ENCODE results near the gene PCP4. TPM values are rescaled to one million over a fixed set of nuclear protein-coding genes. Genes with fewer than 3 reads are reported as not detected.
A peak's percentile ranks its signal among the peaks of the same experiment; 100 is the strongest.

The PCP4 gene
- total and polyA plus RNA-seq, 2 donors from 2014 or later = 26.9 to 69.4 TPM

DNA sequence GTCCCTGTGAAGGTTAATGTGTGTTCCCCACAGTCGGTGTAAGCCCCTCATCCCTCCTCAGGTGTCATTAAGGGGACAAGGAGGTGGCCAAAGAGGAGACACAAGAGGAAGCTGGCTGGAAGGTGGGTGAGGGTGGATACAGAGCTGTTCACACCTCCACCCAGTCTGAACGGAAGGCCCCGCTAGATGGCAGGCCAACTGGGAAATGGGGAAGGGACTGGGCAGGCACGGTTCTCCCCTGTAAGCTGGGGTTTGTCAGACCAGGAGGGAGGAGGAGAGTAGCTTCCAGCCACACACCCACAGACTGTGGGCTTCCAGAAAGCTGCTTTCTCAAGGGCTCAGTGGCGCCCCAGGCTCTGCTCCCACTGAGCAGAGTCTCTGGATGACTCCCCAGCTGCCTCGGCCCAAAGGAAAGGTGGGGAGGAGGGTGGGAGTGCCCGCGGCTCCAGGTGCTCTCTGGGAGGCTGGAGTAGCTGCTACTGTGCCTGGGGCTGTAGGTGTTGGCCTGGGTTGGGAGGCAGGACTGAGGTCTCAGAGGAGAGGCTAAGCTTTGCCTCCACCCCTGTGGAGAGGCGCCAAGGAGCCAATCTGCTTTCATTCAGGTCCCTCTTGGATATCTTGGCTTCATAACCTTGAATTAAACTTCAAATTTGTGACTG, 41.2 kb downstream of the PCP4 start:
- TF ChIP-seq, protein P1, sequence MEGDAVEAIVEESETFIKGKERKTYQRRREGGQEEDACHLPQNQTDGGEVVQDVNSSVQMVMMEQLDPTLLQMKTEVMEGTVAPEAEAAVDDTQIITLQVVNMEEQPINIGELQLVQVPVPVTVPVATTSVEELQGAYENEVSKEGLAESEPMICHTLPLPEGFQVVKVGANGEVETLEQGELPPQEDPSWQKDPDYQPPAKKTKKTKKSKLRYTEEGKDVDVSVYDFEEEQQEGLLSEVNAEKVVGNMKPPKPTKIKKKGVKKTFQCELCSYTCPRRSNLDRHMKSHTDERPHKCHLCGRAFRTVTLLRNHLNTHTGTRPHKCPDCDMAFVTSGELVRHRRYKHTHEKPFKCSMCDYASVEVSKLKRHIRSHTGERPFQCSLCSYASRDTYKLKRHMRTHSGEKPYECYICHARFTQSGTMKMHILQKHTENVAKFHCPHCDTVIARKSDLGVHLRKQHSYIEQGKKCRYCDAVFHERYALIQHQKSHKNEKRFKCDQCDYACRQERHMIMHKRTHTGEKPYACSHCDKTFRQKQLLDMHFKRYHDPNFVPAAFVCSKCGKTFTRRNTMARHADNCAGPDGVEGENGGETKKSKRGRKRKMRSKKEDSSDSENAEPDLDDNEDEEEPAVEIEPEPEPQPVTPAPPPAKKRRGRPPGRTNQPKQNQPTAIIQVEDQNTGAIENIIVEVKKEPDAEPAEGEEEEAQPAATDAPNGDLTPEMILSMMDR (IDR thresholded peaks at IDR 0.05; ENCODE audit: borderline replicate concordance, extremely low read depth, insufficient read depth) = no peak
- intact Hi-C loops (cut with DNase I) = no loop called here
- no peaks in the 10 kb centered on the region for H3K36me3 ChIP-seq (ENCODE audit: control insufficient read depth in 2 of 3, insufficient read depth in 3 of 3, low read length in 3 of 3)
- H3K4me3 ChIP-seq (ENCODE audit: low read length in 3 of 3) = no peak overlapping the region
- no peak overlapping the region for H3K27ac ChIP-seq (ENCODE audit: low read depth in 2 of 2, low read length in 2 of 2)
- no peaks in the 10 kb centered on the region for H3K4me1 ChIP-seq (ENCODE audit: control insufficient read depth in 2 of 3, insufficient read depth in 2 of 3, low read depth in 1 of 3, low read length in 3 of 3)
- FAIRE-seq = no peak
- H3K27me3 ChIP-seq (ENCODE audit: control insufficient read depth, insufficient read depth, low read length) = no peaks in the 10 kb centered on the region
- no peak for DNase-seq
- H3K9ac ChIP-seq (ENCODE audit: low read length in 3 of 3) = no peak overlapping the region
- H3K9me3 ChIP-seq (ENCODE audit: control insufficient read depth in 2 of 3, insufficient read depth in 1 of 3, low read length in 3 of 3) = no peaks in the 10 kb centered on the region

DNA sequence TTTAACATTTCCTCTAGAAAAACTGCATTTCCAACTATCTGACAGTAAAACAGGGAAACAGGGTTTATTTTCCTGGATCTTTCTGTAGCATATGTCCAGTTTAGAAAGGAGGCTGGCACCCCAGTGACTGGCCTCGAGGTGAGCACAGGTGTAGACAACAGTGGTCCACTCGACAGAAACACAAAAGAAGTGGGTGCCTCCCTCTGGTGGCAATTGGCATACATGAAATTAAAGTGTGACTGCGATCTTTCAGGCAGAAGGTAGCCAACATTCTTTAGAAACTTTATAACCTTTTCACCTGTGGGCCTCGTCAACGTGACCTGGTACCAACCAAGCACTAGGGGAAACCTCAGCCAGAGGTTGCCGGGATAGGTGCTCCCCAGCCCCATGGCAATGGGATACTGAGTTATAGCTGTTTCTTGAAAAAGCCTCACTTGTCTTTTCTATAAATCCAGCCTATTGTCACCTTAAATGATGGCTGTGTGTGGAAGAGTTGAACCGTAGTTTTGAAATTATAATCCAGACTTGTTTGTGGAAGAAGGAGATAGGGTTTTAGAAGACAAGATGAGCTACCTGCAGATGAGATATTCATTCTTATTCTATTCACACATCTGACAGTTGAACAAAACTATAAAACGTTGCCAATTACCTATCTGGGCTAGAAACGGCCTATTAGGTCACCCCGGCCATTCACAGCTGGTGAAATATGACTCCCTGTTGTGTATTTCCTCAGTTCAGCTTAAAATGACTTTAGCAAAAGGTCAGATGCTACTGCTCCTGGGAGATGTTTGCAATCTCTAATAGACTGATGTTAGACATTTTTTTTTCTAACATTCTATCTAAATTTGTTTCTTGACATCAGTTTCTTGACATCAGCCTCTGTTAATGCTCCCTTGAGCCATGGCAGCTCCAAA, 44.3 kb downstream of the PCP4 start:
- intact Hi-C loops (cut with DNase I) = no loop called here

DNA sequence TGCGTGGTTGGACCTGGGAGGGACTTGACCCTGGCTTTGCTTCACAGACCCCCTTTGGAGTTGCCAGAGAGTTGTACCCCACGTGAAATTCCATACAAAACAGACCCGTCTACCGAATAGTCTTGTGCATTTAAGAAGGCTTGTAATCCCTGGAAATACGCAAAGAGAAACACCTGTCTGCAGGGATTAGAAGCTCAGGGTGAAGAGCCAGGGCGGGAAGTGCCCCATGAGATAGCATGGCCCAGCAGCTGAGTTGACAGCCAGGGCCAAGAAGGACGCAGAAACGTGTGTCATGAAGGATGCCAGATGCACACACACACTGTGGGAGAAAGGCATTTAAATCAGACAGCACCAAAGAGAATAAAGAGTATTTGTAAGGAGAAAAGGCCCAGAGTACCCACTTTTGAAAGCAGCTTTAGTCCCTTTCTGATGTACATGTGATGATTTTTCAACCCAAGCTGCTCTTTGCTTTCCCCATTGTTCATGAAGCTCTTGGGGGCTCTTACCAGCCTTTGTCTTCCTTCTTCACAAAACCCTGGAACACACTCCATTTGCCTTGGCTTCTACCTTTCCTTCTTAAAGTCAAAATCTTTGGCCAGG, 46.6 kb downstream of the PCP4 start:
- Histone ChIP-seq H3K9ac (ENCODE audit: low read length in 3 of 3) (no peak overlapping the region), H3K9me3 (ENCODE audit: control insufficient read depth in 2 of 3, insufficient read depth in 1 of 3, low read length in 3 of 3) (no peaks in the 10 kb centered on the region), H3K36me3 (ENCODE audit: control insufficient read depth in 2 of 3, insufficient read depth in 3 of 3, low read length in 3 of 3) (no peaks in the 10 kb centered on the region), H3K27me3 (ENCODE audit: control insufficient read depth, insufficient read depth, low read length) (no peaks in the 10 kb centered on the region), H3K4me1 (ENCODE audit: control insufficient read depth in 2 of 3, insufficient read depth in 2 of 3, low read depth in 1 of 3, low read length in 3 of 3) (no peaks in the 10 kb centered on the region), H3K4me3 (ENCODE audit: low read length in 3 of 3) (no peak overlapping the region), H3K27ac (ENCODE audit: low read depth in 2 of 2, low read length in 2 of 2) (no peak overlapping the region)
- DNase-seq = no peak
- FAIRE-seq = no peak
- TF ChIP-seq, protein P1 (IDR thresholded peaks at IDR 0.05; ENCODE audit: borderline replicate concordance, extremely low read depth, insufficient read depth) = no peak
- intact Hi-C loops (cut with DNase I) = no loop called here

More for the DNA sequence above, 44.3 kb downstream of the PCP4 start:
- Histone ChIP-seq H3K27ac (ENCODE audit: low read depth in 2 of 2, low read length in 2 of 2) (no peak overlapping the region), H3K9ac (ENCODE audit: low read length in 3 of 3) (no peak overlapping the region), H3K4me3 (ENCODE audit: low read length in 3 of 3) (no peak overlapping the region), H3K27me3 (ENCODE audit: control insufficient read depth, insufficient read depth, low read length) (no peaks in the 10 kb centered on the region), H3K9me3 (ENCODE audit: control insufficient read depth in 2 of 3, insufficient read depth in 1 of 3, low read length in 3 of 3) (no peaks in the 10 kb centered on the region), H3K36me3 (ENCODE audit: control insufficient read depth in 2 of 3, insufficient read depth in 3 of 3, low read length in 3 of 3) (no peaks in the 10 kb centered on the region), H3K4me1 (ENCODE audit: control insufficient read depth in 2 of 3, insufficient read depth in 2 of 3, low read depth in 1 of 3, low read length in 3 of 3) (no peaks in the 10 kb centered on the region)
- peak in 2 of 5 donors; percentile 42 to 52 for DNase-seq
- TF ChIP-seq, protein P1 (IDR thresholded peaks at IDR 0.05; ENCODE audit: borderline replicate concordance, extremely low read depth, insufficient read depth) = peak; percentile 49
- FAIRE-seq = no peak

Data from kidney (tissue), 14 donors.